ENCODE measurements around the gene TNS2. TPM values are rescaled to one million over a fixed set of nuclear protein-coding genes. Genes with fewer than 3 reads are reported as not detected.

TNS2 gene
- total and polyA plus RNA-seq, 10 of the 15 experiments (the other 5 are each of a cell fraction or from before 2014, with no cell fraction given), result 0.03 to 0.72 (median 0.16) TPM; not detected in 4

GRCh38 chr12:53056901-53057300 is 7.0 kb downstream of the TNS2 start:
- FAIRE-seq (no peak), ATAC-seq (no peak), DNase-seq (ENCODE audit: low read depth, low spot score) (no peak)
- ChIA-PET CTCF (interaction anchor here (0.6 to 4.5 kb wide), 3 partner anchors 9 to 40 kb away, joined by 3 to 38 read pairs (median 4); no protein-coding TSS in a partner anchor), RAD21 (ENCODE audit: unreplicated experiment) (interaction anchor here (1.5 kb wide), 1 partner anchor 42 kb away, joined by 4 read pairs; no protein-coding TSS in a partner anchor), SMC1A (ENCODE audit: uncharacterized antibody, unreplicated experiment) (interaction anchor here (1.0 to 1.3 kb wide), 2 partner anchors 22 to 42 kb away, joined by 3 read pairs; partner anchors contain the start of gene SPRYD3), POLR2A (interaction anchor here (0.6 kb wide), 1 partner anchor 15 kb away, joined by 5 read pairs; no protein-coding TSS in a partner anchor)
- Histone ChIP-seq H4K20me1 (ENCODE audit: control insufficient read depth, insufficient read depth) (no peaks in the 10 kb centered on the region), H3K4me3 (no peak overlapping the region), H3K4me2 (ENCODE audit: control insufficient read depth, insufficient read depth) (no peak overlapping the region), H3K27me3 (replicated peaks in 1 of 2; ENCODE audit: control insufficient read depth in 2 of 2, insufficient read depth in 2 of 2, low read length in 1 of 2) (no peaks in the 10 kb centered on the region), H3K27ac (ENCODE audit: control insufficient read depth, insufficient read depth) (no peak overlapping the region), H3K36me3 (ENCODE audit: control insufficient read depth in 2 of 2, insufficient read depth in 2 of 2, low read length in 1 of 2) (no peaks in the 10 kb centered on the region), H3K9me3 (replicated peaks; ENCODE audit: control insufficient read depth, insufficient read depth, low read length) (no peaks in the 10 kb centered on the region), H3K9ac (ENCODE audit: control insufficient read depth, insufficient read depth, low read length) (no peak overlapping the region), H3K4me1 (ENCODE audit: control insufficient read depth, insufficient read depth, low read length) (peaks cover 6% of the 10 kb centered on the region), H3K79me2 (ENCODE audit: control insufficient read depth, insufficient read depth, low read length) (no peaks in the 10 kb centered on the region), H2AFZ (ENCODE audit: control insufficient read depth, low read depth, low read length) (no peak overlapping the region)
- TF ChIP-seq MTA2 (IDR thresholded peaks at IDR 0.05; ENCODE audit: low read depth), result no peak
- TF ChIP-seq IRF4 (IDR thresholded peaks at IDR 0.05; ENCODE audit: low read depth, low read length), result no peak
- TF ChIP-seq BRCA1 (IDR thresholded peaks at IDR 0.05; ENCODE audit: low read depth, low read length), result no peak
- no peak for TF ChIP-seq MTA3 (IDR thresholded peaks at IDR 0.05; ENCODE audit: borderline replicate concordance, low read length)
- no peak for TF ChIP-seq CHD1 (IDR thresholded peaks at IDR 0.05; ENCODE audit: low read depth, low read length)
- TF ChIP-seq NRF1 (conservative IDR thresholded peaks at IDR 0.05; ENCODE audit: low read depth, low read length), result no peak
- no peak for TF ChIP-seq ATF3 (IDR thresholded peaks at IDR 0.05; ENCODE audit: borderline replicate concordance, extremely low read depth, low read depth, low read length)
- no peak for TF ChIP-seq SMARCA5 (IDR thresholded peaks at IDR 0.05)
- no peak for TF ChIP-seq ZNF592 (IDR thresholded peaks at IDR 0.05)
- TF ChIP-seq NFYA (IDR thresholded peaks at IDR 0.05; ENCODE audit: borderline replicate concordance, low read depth, low read length), result no peak
- TF ChIP-seq TAF1 (IDR thresholded peaks at IDR 0.05; ENCODE audit: borderline replicate concordance, low read depth, low read length), result no peak
- no peak for TF ChIP-seq STAT3 (IDR thresholded peaks at IDR 0.05; ENCODE audit: low read depth, low read length)
- TF ChIP-seq TCF3 (IDR thresholded peaks at IDR 0.05; ENCODE audit: borderline replicate concordance, insufficient read depth, low read depth, low read length), result no peak
- WGBS (ENCODE audit: insufficient coverage, insufficient replicate concordance, low lambda C conversion rate, missing lambda C conversion rate), result 85% methylated on average over 7 of the region's 7 CpGs
- intact Hi-C loops (cut with micrococcal nuclease; ENCODE audit: unreplicated experiment) (no loop called here), in situ Hi-C loops (cut with MboI) (no loop called here)
- no TSS peak for BruUV-seq (replicated peaks)

Data from GM12878 (cell line).